H9 (cell line): ENCODE results near the gene PLA2G10. TPM values are rescaled to one million over a fixed set of nuclear protein-coding genes. Genes with fewer than 3 reads are reported as not detected.
A peak's percentile ranks its signal among the peaks of the same experiment; 100 is the strongest.

Experiments
- DNase-seq: peaks from one replicate; pipeline ENCODE4 v3.0.0-alpha.2; 2017
- H2AFZ ChIP-seq: one replicate; pipeline ENCODE4 v1.6.1; 2013; ENCODE audit warnings: mild to moderate bottlenecking, low read length, control low read depth, moderate library complexity
- H2AK5ac ChIP-seq: 2 replicates; pipeline ENCODE4 v1.6.1; 2013; ENCODE audit warnings: low read length, control low read depth, mixed read lengths; ENCODE audit not compliant: insufficient read length
- H2BK120ac ChIP-seq: one replicate; pipeline ENCODE4 v1.6.1; 2013; ENCODE audit warnings: low read depth, mild to moderate bottlenecking, low read length, control low read depth, inconsistent platforms; ENCODE audit not compliant: poor library complexity, severe bottlenecking
- H2BK12ac ChIP-seq: 2 replicates; pipeline ENCODE4 v1.6.1; 2013; ENCODE audit warnings: low read length, control low read depth, mixed read lengths, low read depth; ENCODE audit not compliant: insufficient read length
- H2BK15ac ChIP-seq: 2 replicates; pipeline ENCODE4 v1.6.1; 2013; ENCODE audit warnings: low read depth, low read length, control low read depth
- H2BK20ac ChIP-seq: one replicate; pipeline ENCODE4 v1.6.1; 2013; ENCODE audit warnings: low read depth, mild to moderate bottlenecking, low read length, control low read depth, inconsistent platforms; ENCODE audit not compliant: poor library complexity, severe bottlenecking
- H2BK5ac ChIP-seq: 2 replicates; pipeline ENCODE4 v1.6.1; 2013; ENCODE audit warnings: low read length, control low read depth, mixed read lengths; ENCODE audit not compliant: insufficient read length
- H3K14ac ChIP-seq: 2 replicates; pipeline ENCODE4 v1.6.1; 2013; ENCODE audit warnings: low read length, control low read depth; ENCODE audit not compliant: insufficient read depth
- H3K18ac ChIP-seq: 2 replicates; pipeline ENCODE4 v1.6.1; 2013; ENCODE audit warnings: low read depth, mild to moderate bottlenecking, mixed read lengths, low read length, control low read depth; ENCODE audit not compliant: insufficient read length
- H3K23ac ChIP-seq: 2 replicates; pipeline ENCODE4 v1.6.1; 2013; ENCODE audit warnings: low read length, control low read depth, mixed read lengths, low read depth; ENCODE audit not compliant: insufficient read length
- H3K23me2 ChIP-seq: 2 replicates; pipeline ENCODE4 v1.6.1; 2013; ENCODE audit warnings: low read depth, mild to moderate bottlenecking, mixed read lengths, low read length, control low read depth; ENCODE audit not compliant: insufficient read length, poor library complexity, severe bottlenecking
- H3K27ac ChIP-seq: 2 replicates; pipeline ENCODE4 v1.5.1; 2013; ENCODE audit warnings: low read length, control low read depth, mixed read lengths, low read depth; ENCODE audit not compliant: insufficient read length
- H3K27me3 ChIP-seq: 2 replicates; pipeline ENCODE4 v1.6.1; 2013; ENCODE audit warnings: low read length, control low read depth, inconsistent platforms; ENCODE audit not compliant: insufficient read depth
- H3K4ac ChIP-seq: 2 replicates; pipeline ENCODE4 v1.6.1; 2013; ENCODE audit warnings: low read depth, mild to moderate bottlenecking, control low read depth, inconsistent platforms, low read length, moderate library complexity
- H3K4me1 ChIP-seq: 2 replicates; pipeline ENCODE4 v1.6.1; 2013; ENCODE audit warnings: low read length, control low read depth, inconsistent platforms; ENCODE audit not compliant: insufficient read depth
- H3K4me2 ChIP-seq: 2 replicates; pipeline ENCODE4 v1.6.1; 2013; ENCODE audit warnings: low read length, control low read depth, mixed read lengths; ENCODE audit not compliant: insufficient read length, insufficient read depth
- H3K56ac ChIP-seq: 2 replicates; pipeline ENCODE4 v1.6.1; 2013; ENCODE audit warnings: low read depth, mild to moderate bottlenecking, mixed read lengths, low read length, control low read depth; ENCODE audit not compliant: insufficient read length
- H3K79me1 ChIP-seq: 2 replicates; pipeline ENCODE4 v1.6.1; 2013; ENCODE audit warnings: low read depth, mild to moderate bottlenecking, moderate library complexity, low read length, control low read depth, inconsistent platforms; ENCODE audit not compliant: insufficient read depth, poor library complexity, severe bottlenecking
- H3K79me2 ChIP-seq: 2 replicates; pipeline ENCODE4 v1.6.1; 2013; ENCODE audit warnings: low read length, control low read depth, inconsistent platforms; ENCODE audit not compliant: insufficient read depth
- H3K9ac ChIP-seq: 2 replicates; pipeline ENCODE4 v1.6.1; 2013; ENCODE audit warnings: low read length, control low read depth, mixed read lengths; ENCODE audit not compliant: insufficient read length; ENCODE audit errors: extremely low read depth
- H3K9me3 ChIP-seq: one replicate; pipeline ENCODE4 v1.6.1; 2013; ENCODE audit warnings: low read depth, low read length, inconsistent platforms; ENCODE audit not compliant: control insufficient read depth
- H3T11ph ChIP-seq: one replicate; pipeline ENCODE4 v1.6.1; 2013; ENCODE audit warnings: mild to moderate bottlenecking, low read length, control low read depth, inconsistent platforms
- H4K20me1 ChIP-seq: one replicate; pipeline ENCODE4 v1.6.1; 2013; ENCODE audit not compliant: control insufficient read depth, insufficient read length, insufficient read depth
- H4K5ac ChIP-seq: 2 replicates; pipeline ENCODE4 v1.6.1; 2013; ENCODE audit warnings: low read depth, mild to moderate bottlenecking, mixed read lengths, low read length, control low read depth; ENCODE audit not compliant: insufficient read length
- H4K8ac ChIP-seq: replicated peaks from 2 replicates; pipeline ENCODE4 v1.6.1; 2013; ENCODE audit warnings: low read length, control low read depth, mixed read lengths, low read depth; ENCODE audit not compliant: insufficient read length
- H4K91ac ChIP-seq: 2 replicates; pipeline ENCODE4 v1.6.1; 2013; ENCODE audit warnings: low read depth, mild to moderate bottlenecking, moderate library complexity, mixed read lengths, low read length, control low read depth; ENCODE audit not compliant: insufficient read length
- H3K27ac Mint-ChIP-seq, 3 experiments: 2 replicates in 2 of 3; 3 replicates in 1 of 3; pipeline ENCODE4 v1.8.0; 2020 to 2021; ENCODE audit warnings: mixed read lengths in 3 of 3, mild to moderate bottlenecking in 1 of 3, moderate library complexity in 1 of 3
- H3K27me3 Mint-ChIP-seq: 2 replicates; pipeline ENCODE4 v1.8.0; 2021; ENCODE audit warnings: low read depth, mild to moderate bottlenecking, moderate library complexity, mixed read lengths
- H3K36me3 Mint-ChIP-seq, 3 experiments: 2 replicates in 2 of 3; 3 replicates in 1 of 3; pipeline ENCODE4 v1.8.0; 2020 to 2021; ENCODE audit warnings: low read depth in 3 of 3, mixed read lengths in 3 of 3; ENCODE audit not compliant: insufficient read depth in 1 of 3
- H3K4me1 Mint-ChIP-seq, 2 experiments: 2 replicates each; pipeline ENCODE4 v1.8.0; 2020; ENCODE audit warnings: mixed read lengths in 2 of 2
- H3K4me3 Mint-ChIP-seq, 2 experiments: 2 replicates in 1 of 2; 3 replicates in 1 of 2; pipeline ENCODE4 v1.8.0; 2020 to 2021; ENCODE audit warnings: mild to moderate bottlenecking in 2 of 2, mixed read lengths in 2 of 2, moderate library complexity in 1 of 2
- H3K9me3 Mint-ChIP-seq, 2 experiments: 2 replicates in 1 of 2; 3 replicates in 1 of 2; pipeline ENCODE4 v1.8.0; 2020; ENCODE audit warnings: mild to moderate bottlenecking in 2 of 2, mixed read lengths in 2 of 2, moderate library complexity in 1 of 2
- CTCF ChIP-seq: fragments of 200-600 bp; sonication (generic); conservative IDR thresholded peaks from 3 replicates; pipeline ENCODE4 v1.8.0; 2021; ENCODE audit warnings: antibody characterized with exemption, mild to moderate bottlenecking
- WGBS: extraction: QIAGEN DNeasy Blood & Tissue Kit; methylation state at CpG from one replicate; pipeline ENCODE4 v1.1.7; 2013; ENCODE audit warnings: missing lambda C conversion rate, low lambda C conversion rate, mixed read lengths; ENCODE audit not compliant: insufficient read length; ENCODE audit errors: extremely low coverage; 5-methylcytosine and 5-hydroxymethylcytosine counted together
- total RNA-seq: library from RNA; stranded (reverse); gene quantifications from 2 replicates; pipeline ENCODE4 v1.2.1, GENCODE V29; 2021

The PLA2G10 gene
- total RNA-seq, 1 experiment from 2014 or later = 2.2 TPM

GRCh38 chr16:14634389-14634725, 59.8 kb downstream of the PLA2G10 start:
- H2BK12ac ChIP-seq = peak overlapping the region; percentile 27
- Mint-ChIP-seq H3K36me3 (peaks cover 12 to 27% (median 19%) of the 10 kb centered on the region in 3 experiments; a peak in 6 of 7 replicates), H3K27ac (peak overlapping the region; percentile 87 to 99 (median 98)), H3K4me3 (peak overlapping the region; percentile 100), H3K9me3 (no peaks in the 10 kb centered on the region), H3K27me3 (no peaks in the 10 kb centered on the region), H3K4me1 (peaks cover 46 to 61% of the 10 kb centered on the region in 2 experiments)
- H3K23me2 ChIP-seq = peaks cover 13% of the 10 kb centered on the region
- no peak for TF ChIP-seq CTCF
- no peak overlapping the region for H3K9ac ChIP-seq
- peaks cover 5% of the 10 kb centered on the region; the same call in 1 of the 2 replicates for H3K4me1 ChIP-seq
- peaks cover 19% of the 10 kb centered on the region; the same call in 1 of the 2 replicates for H3K79me2 ChIP-seq
- peaks cover 15% of the 10 kb centered on the region for H3K79me1 ChIP-seq
- H3T11ph ChIP-seq = no peak overlapping the region
- no peak overlapping the region for H2BK120ac ChIP-seq
- H3K56ac ChIP-seq = no peak overlapping the region
- H2BK15ac ChIP-seq = no peak overlapping the region
- H3K23ac ChIP-seq = no peak overlapping the region
- H4K8ac ChIP-seq = no peak overlapping the region
- WGBS = no CpG with 5 or more reads among the region's 7 CpGs
- H3K18ac ChIP-seq = no peak overlapping the region
- no peak overlapping the region for H4K5ac ChIP-seq
- no peak overlapping the region for H2BK5ac ChIP-seq
- no peak overlapping the region for H2BK20ac ChIP-seq
- no peaks in the 10 kb centered on the region for H4K20me1 ChIP-seq
- no peak overlapping the region for H3K4ac ChIP-seq
- no peak overlapping the region for H4K91ac ChIP-seq
- H3K14ac ChIP-seq = no peak overlapping the region
- DNase-seq = no peak
- H2AK5ac ChIP-seq = no peak overlapping the region
- H3K27ac ChIP-seq = no peak overlapping the region
- peak overlapping the region; percentile 86 for H3K4me2 ChIP-seq
- no peak overlapping the region for H2AFZ ChIP-seq
- H3K9me3 ChIP-seq = no peaks in the 10 kb centered on the region
- no peaks in the 10 kb centered on the region for H3K27me3 ChIP-seq
